CD4-positive, alpha-beta T cell treated with Interleukin-12 subunit alpha and Interleukin-12 subunit beta, for 1 hour (primary cell): ENCODE data around the gene MAPK14.

Experiments
- DNase-seq: peaks from one replicate; pipeline ENCODE4 v3.0.0-alpha.2; 2020

Gene MAPK14

DNA sequence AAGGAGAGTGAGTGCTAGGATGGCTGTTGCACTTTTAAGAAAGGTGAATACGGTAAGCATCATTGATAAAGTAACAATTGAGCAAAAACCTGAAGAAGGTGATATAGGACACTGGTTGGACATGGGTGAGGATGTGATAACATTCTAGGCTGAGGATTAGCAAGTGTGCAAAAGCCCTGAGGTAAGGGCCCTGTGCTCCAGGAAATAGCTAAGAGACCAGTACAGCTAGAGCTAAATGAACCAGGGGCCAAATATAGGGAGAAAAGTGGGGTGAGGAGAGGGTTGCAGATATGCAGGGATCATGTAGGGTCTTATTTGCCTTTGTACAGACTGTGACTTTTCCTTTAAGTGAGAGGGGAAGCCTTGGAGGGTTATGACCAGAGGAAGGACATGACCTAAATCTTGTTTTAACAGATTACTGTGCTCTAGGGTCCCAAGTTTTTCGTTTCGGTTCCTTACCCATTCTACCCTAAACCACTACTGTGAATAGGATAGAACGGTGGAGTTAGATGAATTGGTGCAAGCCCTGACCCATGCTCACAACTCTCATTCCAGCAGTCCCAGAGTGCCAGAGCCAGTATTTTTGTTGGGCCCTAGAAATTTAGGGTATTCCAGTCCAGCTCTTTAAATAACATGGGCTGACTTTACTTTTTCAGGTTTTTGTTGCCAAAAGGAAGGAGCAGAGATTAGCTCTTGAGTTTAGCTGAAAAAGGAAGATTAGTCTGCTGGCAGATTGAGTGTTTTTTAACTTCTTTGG, 10.7 kb downstream of the MAPK14 start:
- DNase-seq: no peak

DNA sequence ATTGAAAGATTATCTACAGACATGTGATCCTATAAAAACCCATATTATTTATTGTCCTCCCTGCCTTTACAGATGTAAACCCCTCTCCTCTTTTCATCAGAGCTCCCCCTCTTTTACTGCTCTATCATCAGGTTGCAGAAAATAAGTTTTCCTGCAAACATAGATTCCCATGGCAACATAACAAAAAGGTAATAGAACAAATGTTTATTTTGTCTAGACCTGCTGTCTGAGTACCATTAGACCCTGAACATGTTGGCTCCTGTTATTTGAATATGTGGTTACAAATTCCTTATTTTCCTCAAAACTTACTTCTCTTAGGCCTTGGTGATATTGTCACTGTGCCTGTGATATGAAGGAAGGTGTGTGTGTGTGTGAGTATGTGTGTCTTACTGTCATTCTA, 11.5 kb downstream of the MAPK14 start:
- no peak for DNase-seq

DNA sequence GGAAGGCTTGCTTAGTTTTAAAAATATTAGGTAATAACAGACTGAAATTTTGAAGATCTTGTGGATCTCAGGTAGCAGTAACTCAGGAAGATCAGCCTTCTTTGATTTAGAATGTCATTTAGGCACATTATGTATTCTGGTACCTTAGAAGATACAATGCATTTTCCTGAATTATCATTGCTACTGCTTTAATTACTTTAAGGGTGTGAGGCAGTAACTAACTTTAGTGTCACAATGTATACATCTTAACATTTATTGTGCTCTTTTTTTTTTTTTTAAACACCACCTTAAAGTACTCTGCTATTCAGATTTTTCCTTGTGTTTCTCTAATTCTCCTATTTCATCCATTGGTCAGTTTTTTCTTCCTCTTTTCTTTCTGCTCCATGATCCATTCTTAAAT, 13.3 kb downstream of the MAPK14 start:
- DNase-seq: no peak

DNA sequence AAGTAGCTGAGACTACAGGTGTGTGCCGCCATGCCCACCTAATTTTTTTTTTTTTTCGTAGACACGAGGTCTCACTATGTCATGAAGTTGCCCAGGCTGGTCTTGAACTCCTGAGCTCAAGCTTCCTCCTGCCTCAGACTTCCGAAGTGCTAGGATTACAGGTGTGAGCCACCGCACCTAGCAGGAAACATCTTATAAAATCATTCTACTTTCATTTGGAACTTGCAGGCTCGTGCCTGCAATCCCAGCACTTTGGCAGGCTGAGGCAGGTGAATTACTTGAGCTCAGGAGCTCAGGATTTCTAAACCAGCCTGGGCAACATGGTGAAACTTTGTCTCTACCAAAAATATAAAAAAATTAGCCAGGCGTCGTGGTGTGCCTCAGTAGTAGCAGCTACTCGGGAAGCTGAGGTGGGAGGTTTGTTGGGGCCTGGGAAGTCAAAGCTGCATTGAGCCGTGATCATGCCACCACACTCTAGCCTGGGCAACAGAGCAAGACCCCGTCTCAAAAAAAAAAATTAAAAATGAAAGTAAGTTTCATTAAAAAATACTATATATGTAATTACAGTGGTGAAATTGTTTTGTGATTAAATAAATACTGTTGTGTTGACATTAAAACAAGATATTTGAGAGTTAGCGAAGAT, 15.1 kb downstream of the MAPK14 start:
- DNase-seq: no peak

DNA sequence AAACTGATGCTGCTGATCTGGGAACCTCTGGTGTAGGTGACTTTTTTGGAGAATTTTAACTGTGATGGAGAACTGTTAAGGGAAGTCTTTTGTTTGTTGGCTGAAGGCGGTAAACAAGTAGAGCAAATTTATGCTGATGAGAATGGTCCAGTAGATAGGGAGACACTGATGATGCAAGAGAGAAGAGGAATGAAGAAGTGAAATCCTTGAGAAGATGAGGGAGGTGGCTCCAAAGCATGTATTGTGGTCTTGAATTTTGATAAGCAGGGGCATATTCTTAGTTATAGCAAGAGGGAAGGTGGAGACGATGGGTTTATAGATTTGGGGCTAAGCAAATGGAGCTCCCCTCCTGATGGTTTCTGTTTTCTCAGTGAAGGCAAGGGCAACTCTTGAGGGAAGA, 22.0 kb downstream of the MAPK14 start:
- no peak for DNase-seq

DNA sequence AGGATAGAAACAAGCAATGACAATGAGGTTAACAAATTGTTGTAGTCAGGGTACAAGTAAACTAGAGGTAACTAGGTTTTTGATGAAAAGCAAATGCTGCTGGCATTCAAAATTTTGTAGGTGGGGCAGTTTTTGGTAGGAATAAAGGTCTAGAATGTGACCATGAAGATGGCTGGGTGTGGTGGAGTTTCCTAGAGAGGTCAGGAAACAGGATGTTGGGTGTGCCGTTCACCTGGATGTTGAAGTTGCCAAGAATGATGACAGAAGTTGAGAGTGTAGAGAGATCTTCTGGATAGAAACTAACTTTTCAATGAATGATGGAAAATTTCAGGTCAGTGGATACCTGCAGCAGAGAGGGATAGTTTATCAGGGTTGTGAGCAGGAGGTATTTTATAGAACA, 22.7 kb downstream of the MAPK14 start:
- no peak for DNase-seq

DNA sequence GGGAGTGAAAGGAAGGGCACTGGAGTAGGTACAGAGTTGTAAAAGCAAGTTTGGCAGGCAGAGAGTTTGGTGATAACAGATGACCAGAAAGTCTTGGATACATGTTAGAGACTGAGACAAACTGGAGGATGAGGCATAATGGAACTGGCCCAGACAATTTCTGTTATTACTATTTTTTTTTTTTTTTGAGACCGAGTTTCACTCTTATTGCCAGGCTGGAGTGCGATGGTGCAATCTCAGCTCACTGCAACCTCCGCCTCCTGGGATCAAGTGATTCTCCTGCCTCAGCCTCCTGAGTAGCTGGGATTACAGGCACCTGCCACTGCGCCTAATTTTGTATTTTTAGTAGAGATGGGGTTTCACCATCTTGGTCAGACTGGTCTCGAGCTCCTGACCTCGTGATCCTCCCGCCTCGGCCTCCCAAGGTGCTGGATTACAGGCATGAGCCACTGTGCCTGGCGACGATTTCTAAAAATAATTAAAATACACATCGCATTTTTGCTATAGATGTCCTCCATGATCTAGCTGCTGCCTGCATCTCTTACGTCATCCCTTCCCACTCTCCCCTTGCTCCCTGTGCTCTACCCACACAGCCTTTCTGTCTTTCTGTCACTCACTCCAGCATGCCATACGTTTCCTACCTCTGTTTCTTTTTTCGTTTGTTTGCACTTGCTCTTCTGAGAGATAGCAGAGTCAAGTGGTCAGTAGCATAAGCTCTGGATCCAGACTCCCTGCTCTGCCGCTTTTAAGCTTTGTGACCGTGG, 23.5 kb downstream of the MAPK14 start:
- DNase-seq: no peak

DNA sequence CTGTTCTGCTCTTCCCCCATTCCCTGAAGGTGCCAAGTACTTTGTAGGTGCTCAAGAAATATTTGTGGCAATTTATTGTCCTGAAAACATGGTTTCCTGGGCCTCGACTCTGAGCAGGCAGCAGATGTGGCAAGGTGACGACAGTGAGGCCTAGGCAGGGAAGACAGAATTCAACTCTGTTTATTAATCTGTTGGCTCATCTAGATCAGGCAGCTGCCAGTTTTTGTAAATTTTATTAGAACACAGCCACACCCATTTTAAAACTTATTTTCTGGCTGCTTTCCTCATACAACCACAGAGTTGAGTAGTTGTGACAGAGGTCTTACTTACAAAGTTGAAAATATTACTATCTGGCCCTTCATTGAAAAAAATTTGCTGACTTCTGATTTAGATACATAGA, 24.5 kb downstream of the MAPK14 start:
- no peak for DNase-seq

DNA sequence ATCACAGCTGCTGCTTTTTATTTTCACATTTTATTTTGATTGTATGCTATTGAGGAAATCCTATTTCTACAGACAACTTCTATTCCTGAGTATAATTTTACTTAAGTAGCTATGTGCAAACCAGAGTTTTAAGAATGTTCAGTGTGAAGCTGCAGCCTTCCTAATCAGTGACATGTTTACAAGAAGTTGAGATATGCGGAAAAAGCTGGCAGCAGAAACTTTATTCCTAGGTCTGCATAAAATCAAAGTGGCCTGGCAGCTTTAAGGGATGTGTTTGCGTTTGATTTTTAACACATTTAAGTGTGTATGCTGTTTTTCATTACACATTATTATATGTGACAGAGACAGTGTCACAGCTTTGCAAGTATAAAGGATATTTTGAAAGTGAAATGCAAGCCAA, 26.3 kb downstream of the MAPK14 start:
- no peak for DNase-seq

DNA sequence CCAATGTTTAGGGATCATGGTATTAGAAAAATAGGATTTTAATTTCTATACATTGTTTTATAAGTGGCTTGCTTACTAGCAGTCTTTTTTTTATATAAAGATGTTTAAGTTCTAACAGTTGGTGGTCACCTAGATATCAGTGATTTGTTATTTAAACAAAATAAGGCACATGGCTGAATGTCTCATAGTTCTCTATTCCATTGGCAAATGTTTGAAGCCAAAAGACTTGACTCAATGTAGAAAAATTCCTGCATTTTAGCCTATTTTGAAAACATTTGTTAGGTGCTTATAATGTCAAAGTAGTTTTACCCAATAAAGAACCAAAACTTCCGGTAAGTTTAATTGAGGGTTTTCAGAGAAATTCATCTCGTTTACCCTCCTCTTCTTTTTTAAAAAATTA, 26.8 kb downstream of the MAPK14 start:
- DNase-seq: no peak

DNA sequence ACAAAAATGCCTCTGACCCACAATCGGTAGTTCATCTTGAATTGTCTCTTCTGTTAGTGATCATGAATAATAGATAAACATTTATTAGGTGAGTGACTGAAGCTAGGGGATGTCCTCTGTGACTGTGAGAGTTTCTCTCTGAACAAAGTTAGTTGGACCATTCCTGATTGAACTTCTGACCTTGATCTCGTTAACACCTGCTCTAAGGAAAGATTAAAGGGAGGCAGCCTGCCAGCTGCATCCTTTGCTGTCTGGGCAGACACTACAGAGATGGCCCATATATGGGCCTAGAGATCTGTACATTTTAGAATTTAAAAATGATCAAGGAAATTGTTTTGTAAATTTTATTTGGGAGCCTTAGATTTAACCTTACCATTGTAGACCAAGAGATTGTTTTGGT, 27.3 kb downstream of the MAPK14 start:
- DNase-seq: no peak

DNA sequence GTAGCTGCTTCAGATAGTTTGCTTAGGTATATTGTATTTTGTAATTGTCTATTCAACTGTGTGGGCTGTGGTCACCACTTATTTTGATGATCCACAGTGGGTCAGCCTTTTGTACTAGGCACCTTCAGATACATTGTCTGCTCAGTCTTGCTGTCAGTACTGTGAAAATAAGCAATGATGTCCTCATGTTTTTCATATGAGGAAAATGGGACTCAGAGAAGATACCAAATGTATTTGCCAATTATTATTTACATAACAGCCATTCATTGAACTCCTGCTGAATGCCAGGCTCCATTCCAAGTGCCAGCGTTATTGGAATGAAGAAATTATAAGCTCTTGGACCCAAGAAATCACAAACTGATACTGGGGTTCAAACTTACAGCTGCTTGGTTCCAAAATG, 28.6 kb downstream of the MAPK14 start:
- no peak for DNase-seq

DNA sequence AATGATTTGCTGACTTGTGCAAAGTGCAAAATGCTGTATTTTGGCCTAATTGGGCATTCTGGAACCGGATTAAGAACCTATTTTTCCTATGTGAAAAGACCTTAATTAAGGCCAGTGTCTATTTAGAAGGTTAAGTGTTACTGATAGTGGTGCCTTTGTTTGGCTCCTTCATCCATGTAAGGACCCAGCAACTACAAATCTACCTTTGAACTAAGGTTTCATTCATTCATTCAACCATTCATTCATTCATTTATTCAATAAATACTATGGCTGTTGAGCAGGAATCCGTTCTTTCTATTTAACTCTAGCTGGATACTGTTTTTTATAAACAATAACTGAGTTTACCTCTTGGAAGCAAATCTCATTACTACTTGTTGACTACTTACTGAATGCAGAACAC, 33.6 kb downstream of the MAPK14 start:
- no peak for DNase-seq

DNA sequence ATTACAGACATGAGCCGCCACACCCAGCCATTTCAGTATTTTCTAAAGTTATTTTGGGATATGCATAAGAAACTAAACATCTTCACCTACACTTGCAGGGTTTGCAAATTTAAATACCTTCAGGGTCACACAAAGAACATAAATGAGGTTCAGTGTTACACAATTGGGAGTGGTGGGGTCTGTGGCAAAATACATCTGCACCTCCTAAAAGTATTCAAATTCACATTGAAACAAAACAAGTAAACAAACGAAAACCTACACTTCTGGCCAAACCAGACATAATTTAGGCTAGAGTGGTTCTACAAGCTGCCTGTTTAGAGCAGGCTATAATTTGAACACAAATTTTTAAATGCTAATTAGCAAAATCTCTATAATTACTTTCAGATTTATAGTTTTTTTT, 34.6 kb downstream of the MAPK14 start:
- no peak for DNase-seq

DNA sequence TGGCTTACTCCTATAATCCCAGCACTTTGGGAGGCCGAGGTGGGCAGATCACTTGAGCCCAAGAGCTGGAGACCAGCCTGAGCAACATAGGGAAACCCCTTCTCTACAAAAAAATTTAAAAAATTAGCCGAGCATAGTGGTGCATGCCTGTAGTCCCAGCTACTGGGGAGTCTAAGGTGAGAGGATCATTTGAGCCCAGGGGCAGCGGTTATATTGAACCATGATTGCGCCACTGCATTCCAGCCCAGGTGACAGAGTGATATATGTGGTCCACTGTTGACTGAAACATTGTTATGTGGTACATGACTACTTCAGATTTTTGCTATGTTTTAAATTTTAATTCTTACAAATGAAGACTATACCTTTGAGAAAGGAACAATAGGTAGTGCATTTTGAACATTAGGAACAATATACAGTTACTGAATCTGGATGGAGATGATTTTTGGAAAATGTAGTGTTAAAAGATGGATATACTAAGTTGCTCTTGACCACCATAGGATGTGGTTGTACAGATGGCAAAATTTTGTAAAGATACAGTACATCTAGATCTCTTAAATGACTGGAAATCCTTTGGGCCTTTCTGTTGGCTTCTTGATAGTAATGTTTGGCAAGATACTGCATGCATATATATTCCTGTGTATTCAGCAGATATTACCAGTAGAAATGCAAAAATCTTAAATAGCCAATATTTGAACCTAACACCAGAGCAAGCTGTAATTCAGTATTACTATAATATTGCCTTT, 35.9 kb downstream of the MAPK14 start:
- no peak for DNase-seq

DNA sequence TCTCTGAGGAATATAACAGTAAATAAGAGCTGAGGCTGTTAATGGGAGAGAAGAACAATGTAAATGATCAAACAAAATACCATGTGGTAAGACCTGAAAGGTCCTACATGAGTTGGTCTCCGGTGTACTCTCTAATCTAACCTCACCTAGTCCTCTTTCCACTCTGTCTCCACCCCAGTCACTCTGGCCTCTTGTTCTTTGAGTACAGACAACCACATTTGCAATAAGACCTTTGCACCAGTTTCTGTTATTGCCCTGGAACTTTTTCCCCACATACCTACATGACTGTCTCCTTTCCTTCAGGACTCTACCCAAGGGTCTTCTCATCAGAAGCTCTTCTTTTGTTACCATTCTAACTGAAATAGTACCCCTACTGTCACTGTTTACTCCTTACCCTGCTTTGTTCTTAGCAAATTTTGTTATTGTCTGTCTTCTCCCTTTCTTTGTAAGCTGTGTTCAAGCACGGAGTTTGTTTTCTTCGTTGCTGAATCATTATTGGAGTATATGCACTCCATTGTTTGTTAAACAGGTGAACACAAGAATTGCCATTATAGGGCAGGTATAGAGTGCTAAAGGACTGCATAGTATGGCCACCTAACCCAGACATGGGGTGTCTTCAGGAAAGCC, 37.3 kb downstream of the MAPK14 start:
- no peak for DNase-seq

DNA sequence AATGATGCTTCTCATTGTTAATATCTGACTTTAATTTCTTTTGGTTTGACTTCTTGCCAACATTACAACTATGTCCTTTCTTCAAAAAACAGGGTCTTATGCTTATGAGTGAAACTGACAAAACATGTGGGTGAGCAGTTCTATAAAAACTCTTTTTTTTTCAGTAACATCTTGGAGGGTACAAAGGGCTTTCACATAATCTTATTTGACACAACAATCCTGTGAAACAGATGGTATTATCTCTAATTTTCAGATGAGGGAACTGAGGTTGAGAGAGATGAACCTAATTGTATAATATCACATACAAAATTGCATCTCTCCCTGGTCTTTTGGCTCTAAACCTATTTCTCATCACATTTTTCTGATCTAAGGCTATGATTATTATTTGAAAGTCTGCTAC, 38.3 kb downstream of the MAPK14 start:
- no peak for DNase-seq

DNA sequence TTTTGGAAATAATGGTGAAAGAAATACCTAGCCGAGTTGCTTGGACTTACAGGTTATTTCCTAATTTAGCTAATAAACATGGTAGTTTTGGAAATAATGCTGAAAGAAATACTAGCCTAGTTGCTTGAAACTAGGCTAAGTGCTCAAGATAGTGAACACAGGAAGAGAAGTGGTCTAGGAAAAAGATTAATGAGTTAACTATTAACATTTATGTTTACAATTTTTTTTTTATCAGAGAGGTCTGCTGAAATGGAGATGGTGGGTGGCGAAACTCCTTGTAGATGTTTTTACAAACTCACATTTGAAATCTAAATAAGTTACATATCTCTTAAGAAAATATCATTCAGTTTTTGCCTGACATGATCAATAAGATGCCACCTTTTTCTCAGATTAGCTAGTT, 39.2 kb downstream of the MAPK14 start:
- no peak for DNase-seq

DNA sequence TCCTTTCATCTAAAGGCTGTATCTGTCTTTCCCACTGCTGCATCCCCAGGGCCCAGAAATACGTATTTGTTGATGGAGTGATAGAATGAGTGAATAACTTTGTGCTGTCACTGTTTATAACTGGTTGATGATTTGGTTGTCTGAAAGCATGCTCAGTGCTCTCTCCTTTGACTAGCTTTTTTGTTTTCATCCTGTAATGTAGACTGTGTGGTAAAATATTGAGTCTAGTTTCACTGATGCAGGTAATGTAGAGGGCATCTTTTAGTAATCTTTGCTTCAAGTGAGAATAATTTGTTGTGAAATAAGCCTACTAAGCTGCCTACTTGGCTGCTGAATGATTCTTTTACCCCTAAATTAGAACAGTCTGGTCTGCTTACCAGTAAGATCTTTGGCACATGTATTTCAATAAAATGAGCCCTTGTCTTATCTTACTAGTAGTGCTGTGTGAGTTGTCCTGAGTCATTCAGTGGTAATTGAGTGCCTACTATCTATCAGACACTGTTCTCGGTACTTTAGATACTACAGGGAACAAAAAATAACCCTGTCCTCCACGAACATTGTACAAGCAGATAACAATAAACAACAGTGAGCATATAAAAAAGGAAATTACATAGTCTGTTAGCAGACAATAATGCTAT, 39.9 kb downstream of the MAPK14 start:
- no peak for DNase-seq

DNA sequence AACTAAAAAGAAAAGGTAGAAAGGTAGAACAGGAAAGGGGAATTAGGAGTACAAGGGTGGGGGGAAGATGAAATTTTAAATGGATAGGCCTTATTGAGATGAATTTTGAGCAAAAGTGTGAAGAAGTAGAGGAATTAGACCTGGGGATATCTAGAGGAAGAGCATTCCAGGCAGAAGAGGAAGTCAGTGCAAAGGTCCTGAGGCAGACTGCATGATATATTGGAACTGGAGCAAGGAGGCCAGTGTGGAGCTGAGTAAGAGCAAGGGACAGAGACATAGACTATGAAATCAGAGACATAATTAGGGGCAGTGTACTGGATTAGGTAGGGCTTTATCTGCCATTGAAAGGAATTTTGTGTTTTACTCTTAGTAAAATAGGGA, 40.4 kb downstream of the MAPK14 start:
- no peak for DNase-seq

DNA sequence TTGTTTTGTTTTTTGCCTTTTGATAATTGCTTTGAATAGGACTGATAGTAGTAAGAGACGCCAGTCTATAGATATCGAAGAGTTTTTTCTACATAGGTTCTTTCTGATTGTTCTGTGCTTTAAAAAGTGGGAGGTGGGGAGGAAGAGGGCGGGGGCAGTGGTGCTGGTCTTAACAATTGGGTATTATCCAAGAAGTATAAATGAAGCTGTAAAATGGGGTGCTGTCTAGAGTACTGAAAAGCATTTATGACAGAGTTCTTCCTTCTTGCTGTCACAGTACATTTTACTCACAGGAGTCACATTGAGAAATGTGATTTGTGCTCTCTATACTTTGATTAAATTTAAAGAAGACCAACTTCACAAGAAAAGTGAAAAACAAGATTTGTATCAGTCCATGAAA, 41.0 kb downstream of the MAPK14 start:
- no peak for DNase-seq

DNA sequence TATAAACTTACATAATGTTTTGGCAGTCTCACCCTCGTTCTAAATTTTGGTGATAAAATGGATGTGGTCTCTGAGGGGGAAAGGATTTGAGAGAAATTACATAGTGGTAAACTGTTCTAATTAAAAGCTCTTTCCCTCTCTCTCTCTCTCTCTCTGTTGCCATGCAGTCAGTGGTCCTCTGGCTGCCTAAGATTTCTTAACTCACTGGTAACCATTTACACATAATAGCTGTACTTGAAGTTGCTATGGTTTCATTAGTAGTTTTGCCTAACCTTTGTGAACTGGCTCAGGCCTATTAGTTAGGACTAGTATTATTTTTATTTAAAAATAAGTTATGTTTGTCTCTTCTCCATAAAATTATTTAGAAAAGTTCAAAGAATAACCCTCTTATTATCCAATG, 42.0 kb downstream of the MAPK14 start:
- no peak for DNase-seq

DNA sequence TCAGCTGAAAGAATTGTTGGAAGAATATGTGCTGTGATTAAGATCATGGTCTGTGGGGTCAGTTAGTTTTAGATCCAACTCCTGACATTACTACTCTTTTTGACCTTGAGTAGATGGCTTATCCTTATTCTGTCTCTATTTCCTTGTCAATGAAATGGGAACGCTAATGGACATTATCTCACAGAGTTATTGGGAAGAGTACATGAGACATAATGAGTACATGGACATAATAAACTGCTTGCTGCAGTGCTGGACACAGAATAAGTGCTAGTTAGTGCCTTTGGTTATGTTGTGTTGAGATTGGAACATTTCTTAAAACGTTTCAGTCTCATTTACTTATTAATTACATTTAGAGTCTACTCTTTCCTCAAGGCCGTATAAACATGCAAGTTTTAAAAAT, 42.6 kb downstream of the MAPK14 start:
- no peak for DNase-seq
